GM18861 (cell line): ENCODE data around the gene SMC1A.
"Not testable (repeated sequence)": the region's sequence is repeated elsewhere in the genome, so short reads cannot be mapped to it uniquely, and the experiment has no call there.

Experiments
- ATAC-seq: cut with Tn5 transposase; IDR thresholded peaks from one replicate; pipeline ENCODE4 v1.9.1; 2021; ENCODE audit not compliant: unreplicated experiment

The SMC1A gene

DNA sequence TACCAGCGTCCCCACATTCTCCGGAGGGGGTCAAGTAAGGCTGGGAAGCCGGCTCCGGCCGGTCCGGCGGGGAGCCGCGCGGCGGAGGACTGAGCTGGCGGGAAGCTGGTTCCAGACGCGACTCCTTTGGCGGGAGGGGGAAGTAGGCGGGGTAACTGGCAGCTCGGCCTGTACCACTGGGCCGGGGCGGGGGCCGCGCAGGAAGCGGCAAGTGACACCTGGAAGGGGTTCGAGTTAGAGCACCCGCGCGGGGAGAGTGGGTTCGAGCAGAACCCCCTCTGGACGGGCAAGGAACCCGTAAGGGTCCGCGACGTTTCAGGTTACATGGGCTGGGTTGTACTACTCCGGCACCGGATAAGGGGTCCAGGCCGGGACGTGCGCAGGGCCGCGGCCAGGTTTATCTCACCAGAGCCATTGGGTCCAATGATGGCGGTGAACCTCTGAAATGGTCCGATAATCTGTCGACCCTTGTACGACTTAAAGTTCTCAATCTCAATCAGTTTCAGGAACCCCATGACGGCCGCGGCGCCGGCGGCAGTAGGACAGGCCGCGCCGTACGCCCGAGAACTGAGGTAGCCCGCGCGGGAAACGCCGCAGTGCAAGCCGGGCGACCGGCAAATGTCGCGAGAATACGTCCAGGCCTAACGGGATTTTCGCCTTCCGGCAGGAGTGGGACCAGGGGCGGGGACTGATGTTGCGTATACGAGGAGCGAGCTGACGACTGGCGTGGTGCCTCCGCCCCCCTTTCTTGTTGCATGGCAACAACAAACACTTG lies at the start of gene SMC1A:
Gene SMC1A (minus strand): TSS at position 569 of the 775 bp plus-strand sequence. CDS start 54 bp downstream, at position 515.
- ATAC-seq, result peak; percentile 95

DNA sequence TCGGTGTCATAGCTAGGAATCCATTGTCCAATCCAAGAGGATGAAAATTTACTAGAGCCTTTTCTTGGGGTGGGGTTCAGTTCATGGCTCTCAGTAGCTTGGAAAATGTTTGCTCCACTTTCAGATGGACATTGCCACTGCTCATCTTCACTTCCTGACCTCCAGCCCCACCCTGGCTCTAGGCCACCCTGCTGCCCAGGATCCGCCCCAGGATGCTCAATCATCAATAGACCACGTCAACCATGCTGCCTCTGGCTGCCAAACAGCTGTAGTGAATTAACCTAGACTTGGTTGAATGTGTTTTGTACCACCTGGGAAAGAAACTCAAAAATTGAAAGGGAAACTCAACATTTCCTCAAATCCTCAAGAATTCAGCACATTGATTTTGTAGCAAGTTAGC lies 48.9 kb upstream of the SMC1A start:
- ATAC-seq, result no peak

DNA sequence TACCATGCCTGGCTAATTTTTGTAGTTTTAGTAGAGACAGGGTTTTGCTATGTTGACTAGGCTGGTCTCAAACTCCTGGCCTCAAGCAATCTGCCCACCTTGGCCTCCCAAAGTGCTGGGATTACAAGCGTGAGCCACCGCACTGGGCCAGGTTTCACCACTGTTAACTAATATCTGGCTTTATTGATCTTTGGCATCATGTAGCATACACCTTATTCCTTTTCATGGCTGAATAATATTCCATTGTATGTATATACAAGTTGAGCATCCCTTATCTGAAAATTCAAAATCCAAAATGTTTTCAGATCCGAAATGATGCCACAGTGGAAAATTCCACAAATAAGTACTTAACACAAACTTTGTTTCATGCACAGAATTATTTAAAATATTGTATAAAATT lies 46.2 kb upstream of the SMC1A start:
- ATAC-seq, result not testable (repeated sequence)

GRCh38 chrX:53458082-53458481 lies 35.6 kb upstream of the SMC1A start:
- no peak for ATAC-seq

- no peak for ATAC-seq
These were observed 33.8 kb upstream of the SMC1A start for GRCh38 chrX:53456254-53456653.

GRCh38 chrX:53452812-53453211 lies 30.4 kb upstream of the SMC1A start:
- ATAC-seq, result no peak

DNA sequence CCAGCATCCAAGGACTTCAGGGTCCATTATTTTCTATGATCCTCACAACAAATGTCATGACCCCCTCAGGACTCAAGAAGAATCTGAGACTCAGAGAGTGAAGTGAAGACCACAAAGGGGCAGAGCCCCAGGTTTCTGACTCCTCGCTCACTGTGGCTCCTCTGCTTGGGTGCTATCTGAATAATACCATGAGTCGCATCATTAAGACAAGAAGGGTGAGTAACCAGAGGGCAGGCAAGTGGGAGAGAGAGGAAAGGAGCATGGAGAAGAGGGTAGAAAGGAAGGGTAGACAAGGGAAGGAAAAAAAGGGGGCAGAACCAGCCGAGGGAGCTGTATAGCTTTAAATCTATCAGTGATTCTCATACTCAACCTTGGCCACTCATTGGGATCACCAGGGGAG lies 27.2 kb upstream of the SMC1A start:
- no peak for ATAC-seq

GRCh38 chrX:53447441-53447840 lies 25.0 kb upstream of the SMC1A start:
- ATAC-seq, result no peak

GRCh38 chrX:53445977-53446376 lies 23.5 kb upstream of the SMC1A start:
- no peak for ATAC-seq

GRCh38 chrX:53442322-53442631 lies 19.8 kb upstream of the SMC1A start:
- ATAC-seq, result no peak

DNA sequence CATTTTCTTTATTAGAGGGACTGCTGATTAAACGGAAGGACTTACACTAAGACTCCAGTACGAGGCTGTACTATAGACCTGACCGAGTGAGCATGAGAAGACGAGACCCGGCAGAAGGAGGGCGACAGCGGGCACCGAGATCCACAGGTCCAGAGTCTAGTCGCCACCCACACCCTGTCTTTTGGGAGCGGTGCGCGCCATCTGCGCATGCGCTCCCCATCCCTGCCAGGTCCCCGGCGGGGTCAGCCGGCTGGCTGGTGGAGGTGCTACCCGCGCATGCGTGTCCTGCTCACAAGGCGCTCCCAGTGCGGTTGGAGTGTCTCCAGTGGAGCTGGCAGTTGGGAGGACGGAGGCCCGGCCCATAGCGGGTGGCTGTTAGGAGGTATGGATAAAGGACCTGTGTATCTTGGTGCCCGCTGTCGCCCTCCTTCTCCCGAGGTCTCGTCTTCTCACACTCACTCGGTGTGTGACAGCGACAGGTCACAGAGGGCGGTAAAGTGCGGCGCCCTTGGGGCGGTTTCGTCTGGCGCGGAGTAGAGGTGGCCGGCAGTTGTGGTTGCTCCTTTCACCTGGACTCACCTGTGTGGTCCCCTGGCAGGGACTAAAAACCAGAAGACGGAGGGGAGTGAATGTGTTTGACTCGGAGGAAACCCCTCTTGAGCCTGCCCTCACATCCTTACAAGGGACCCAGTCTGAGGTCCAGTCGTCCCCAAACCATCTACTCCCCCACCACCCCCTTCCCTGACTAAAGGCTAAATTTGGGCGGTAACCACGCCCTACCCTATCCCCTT lies 19.3 kb upstream of the SMC1A start:
- peak; percentile 67 for ATAC-seq

GRCh38 chrX:53440621-53441517 lies 18.4 kb upstream of the SMC1A start:
- no peak for ATAC-seq

DNA sequence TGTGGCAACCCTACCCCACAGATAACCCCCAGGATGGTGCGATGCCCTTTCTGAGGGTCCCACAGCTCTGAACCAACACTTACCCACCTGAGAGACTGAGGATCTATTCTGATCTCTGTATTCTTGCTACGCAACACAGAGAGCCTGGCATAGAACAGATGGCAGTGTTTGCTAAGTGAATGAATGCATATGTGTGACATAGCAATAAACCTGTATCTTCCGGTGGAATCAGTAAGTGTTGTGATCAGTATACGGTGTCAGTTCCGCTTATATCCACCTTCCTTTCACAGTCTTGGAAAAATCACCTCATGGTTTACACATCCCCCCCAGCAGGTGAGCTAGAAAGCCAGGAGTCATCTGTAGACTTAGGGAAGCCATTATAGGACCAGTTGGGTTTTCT lies 17.6 kb upstream of the SMC1A start:
- ATAC-seq, result no peak

GRCh38 chrX:53438832-53439230 lies 16.4 kb upstream of the SMC1A start:
- no peak for ATAC-seq

DNA sequence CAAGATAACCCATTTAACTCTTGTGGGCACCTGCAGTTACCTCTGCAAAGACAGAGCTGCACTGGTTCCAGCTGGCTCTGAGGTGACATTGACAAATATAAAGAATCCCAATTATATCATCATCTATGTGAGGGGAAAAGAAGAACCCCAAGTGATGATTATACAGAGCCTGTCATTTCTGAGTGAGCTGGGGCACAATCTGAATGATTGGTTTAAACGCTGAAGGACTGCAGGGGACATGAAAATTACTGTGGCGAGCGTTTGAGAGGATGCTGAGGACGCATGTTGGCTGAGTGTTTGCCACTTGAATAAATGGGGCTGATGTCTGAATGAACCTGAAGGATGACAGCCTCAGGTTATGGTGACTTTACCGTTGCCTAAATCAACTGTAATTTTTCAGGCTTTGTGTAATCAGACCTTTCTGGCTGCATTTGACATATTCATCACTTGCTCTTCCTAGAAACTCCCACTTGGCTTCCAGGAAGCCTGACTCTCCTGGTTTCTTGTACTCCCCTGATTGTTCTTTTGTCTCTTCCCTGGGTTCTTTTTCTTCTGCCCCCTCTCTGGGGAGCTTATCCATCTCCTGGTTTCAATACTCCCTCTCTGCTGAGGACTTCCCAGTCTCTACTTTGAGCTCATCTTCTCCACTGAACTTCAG lies 15.8 kb upstream of the SMC1A start:
- no peak for ATAC-seq

DNA sequence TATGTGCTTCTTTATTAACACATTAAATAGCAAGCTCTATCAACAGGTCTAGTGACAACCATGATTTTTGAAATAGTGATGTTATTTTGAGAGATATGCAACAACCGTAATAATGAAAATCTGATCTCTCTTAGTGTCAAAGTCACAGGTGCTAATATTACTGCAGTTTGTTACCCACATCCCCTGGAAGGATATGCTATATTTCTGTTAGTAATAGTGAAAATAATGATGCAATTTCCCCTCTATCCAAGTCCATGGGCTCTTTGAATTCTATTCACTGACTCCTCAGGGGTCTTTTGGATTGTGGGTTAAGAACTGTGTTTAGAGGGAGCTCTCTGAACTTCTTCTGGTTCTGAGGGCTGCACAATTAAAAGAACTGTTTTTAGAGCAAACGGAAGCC lies 14.8 kb upstream of the SMC1A start:
- ATAC-seq, result no peak

DNA sequence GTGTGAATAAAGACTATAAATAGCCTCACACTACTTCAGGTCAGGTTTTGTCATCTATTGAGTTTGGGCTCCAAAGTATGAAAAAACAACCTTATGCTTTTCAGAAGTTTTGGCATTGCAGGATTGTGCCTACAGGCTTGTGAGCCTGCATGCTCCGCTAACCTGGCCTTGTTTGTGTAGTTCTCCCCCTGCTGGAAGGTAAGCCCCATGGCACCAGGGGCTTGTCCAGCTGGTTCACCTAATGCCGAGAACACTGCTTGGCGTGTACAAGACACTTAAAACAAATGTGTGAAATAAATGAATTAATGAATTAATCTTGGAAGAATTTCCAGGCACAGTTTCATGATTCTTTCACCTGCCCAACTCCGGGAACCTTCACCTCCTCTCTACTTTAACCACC lies 13.5 kb upstream of the SMC1A start:
- ATAC-seq, result peak; percentile 93

GRCh38 chrX:53433651-53434639 lies 11.5 kb upstream of the SMC1A start, which contains the start of gene HSD17B10:
TSS of gene HSD17B10 (minus strand) at chrX:53434370. CDS start at chrX:53434345, 25 bp downstream.
- peak; percentile 76 for ATAC-seq

- ATAC-seq, result no peak
These were observed 7.8 kb upstream of the SMC1A start for GRCh38 chrX:53430231-53430630.

- ATAC-seq, result no peak
These were observed 7.3 kb upstream of the SMC1A start for GRCh38 chrX:53429755-53430154.
